GM19324 (cell line): Measurements from ENCODE around the gene SP110.
"Not testable (repeated sequence)": the region's sequence is repeated elsewhere in the genome, so short reads cannot be mapped to it uniquely, and the experiment has no call there.

Experiments
- ATAC-seq: cut with Tn5 transposase; IDR thresholded peaks from one replicate; pipeline ENCODE4 v1.9.1; 2021; ENCODE audit warnings: mild to moderate bottlenecking, moderate library complexity; ENCODE audit not compliant: unreplicated experiment, low FRiP score

Gene SP110

GRCh38 chr2:230129343-230129742, 90.4 kb downstream of the SP110 start:
- ATAC-seq, result no peak

- no peak for ATAC-seq
Observed at GRCh38 chr2:230128623-230129342, 91.0 kb downstream of the SP110 start.

GRCh38 chr2:230127195-230127594, 92.6 kb downstream of the SP110 start:
- ATAC-seq, result no peak

- ATAC-seq, result no peak
Observed at GRCh38 chr2:230124757-230125431, 94.9 kb downstream of the SP110 start.

- ATAC-seq, result no peak
Observed at GRCh38 chr2:230124235-230124634, 95.5 kb downstream of the SP110 start.

- not testable (repeated sequence) for ATAC-seq
Observed at GRCh38 chr2:230120376-230120775, 99.4 kb downstream of the SP110 start.

- ATAC-seq, result not testable (repeated sequence)
Observed at GRCh38 chr2:230119827-230120226, 100.0 kb downstream of the SP110 start.
